Astrocyte (in vitro differentiated cells and primary cell): ENCODE data around the gene CFD.

Source experiments
- CTCF ChIP-seq: IDR thresholded peaks from 2 replicates; pipeline ENCODE4 v1.5.1; 2011; ENCODE audit warnings: low read depth, mild to moderate bottlenecking, inconsistent platforms, low read length, moderate library complexity; ENCODE audit not compliant: insufficient read depth
- EZH2 ChIP-seq: IDR thresholded peaks from 2 replicates; pipeline ENCODE4 v1.6.1; 2012; ENCODE audit warnings: mild to moderate bottlenecking, low read length, inconsistent platforms; ENCODE audit not compliant: insufficient read depth

GRCh38 chr19:887599-887998 is 28.1 kb downstream of the CFD start:
- TF ChIP-seq EZH2 = no peak
- no peak for TF ChIP-seq CTCF
